ENCODE measurements around the gene STAB2.

STAB2 gene

DNA sequence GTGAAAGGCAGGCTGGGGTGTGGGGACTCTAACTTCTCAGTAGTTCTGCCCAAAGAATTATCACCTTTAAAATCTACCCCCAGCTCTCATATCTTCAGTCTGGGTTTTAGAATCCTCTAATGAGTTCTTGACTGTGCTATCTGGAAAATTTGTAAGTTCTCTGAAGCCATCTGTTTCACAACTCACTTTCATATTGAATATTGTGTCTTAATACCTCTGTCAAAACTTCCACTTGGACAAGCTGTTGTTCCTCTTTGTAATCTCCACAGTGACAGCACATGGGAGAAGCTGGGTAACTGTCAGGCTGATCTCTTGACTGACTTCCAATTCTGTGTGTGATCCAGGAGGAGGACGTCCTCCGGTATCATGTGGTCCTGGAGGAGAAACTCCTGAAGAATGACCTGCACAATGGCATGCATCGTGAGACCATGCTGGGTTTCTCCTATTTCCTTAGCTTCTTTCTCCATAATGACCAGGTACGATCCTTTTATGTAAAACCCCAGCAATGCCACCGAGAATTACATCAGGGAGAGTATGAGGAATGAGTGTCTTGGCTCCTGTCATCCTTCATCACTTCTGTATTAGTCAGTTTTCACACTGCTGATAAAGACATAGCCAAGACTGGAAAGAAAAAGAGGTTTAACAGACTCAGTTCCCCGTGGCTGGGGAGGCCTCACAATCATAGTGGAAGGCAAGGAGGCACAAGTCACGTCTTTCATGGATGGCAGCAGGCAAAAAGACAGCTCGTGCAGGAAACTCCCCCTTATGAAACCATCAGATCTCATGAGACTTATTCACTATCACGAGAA lies 111.9 kb downstream of the STAB2 start:
- DNase-seq = no peak

GRCh38 chr12:103705098-103705497 lies 118.0 kb downstream of the STAB2 start:
- DNase-seq = no peak

GRCh38 chr12:103705927-103706326 lies 118.9 kb downstream of the STAB2 start:
- DNase-seq = no peak

DNA sequence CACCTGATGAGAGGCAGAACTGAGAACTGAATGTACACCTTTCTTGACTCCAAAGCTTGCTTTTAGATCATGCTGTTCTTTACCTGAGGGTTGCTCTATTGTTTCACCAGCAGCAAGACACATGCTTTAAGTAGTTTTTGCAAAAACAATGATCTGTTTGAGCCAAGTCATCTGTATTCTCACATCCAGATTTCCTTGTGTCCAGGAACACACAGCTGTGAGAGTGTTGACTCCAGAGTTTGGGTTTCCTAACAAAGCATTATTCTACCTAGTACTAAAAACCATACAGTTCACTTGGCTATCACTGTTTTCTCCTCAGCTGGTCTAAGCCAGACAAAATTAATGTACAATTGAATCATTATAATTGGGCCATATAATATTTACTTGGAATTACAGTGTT lies 120.4 kb downstream of the STAB2 start:
- no peak for DNase-seq

DNA sequence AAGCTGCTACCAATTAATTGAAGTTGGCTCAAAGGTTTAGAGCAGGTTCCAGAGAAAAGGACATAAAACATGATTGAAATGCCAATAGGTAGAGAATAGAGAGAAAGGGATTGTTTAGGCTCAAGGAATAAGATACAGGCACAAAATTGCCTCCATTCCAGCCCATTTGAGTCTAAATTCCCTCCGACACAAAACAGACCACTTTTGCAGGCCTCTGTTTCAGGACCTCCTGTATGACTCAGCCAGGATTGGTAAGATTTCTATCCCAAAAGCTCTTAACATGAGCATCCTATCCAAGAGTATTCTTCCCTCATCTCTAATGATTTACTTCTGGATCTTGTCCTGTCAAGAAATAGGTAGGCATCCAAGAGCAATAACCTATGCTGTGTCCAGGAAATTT lies 123.5 kb downstream of the STAB2 start:
- DNase-seq = no peak

GRCh38 chr12:103712216-103712615 lies 125.1 kb downstream of the STAB2 start:
- no peak for DNase-seq

GRCh38 chr12:103715494-103715893 lies 128.4 kb downstream of the STAB2 start:
- DNase-seq = no peak

DNA sequence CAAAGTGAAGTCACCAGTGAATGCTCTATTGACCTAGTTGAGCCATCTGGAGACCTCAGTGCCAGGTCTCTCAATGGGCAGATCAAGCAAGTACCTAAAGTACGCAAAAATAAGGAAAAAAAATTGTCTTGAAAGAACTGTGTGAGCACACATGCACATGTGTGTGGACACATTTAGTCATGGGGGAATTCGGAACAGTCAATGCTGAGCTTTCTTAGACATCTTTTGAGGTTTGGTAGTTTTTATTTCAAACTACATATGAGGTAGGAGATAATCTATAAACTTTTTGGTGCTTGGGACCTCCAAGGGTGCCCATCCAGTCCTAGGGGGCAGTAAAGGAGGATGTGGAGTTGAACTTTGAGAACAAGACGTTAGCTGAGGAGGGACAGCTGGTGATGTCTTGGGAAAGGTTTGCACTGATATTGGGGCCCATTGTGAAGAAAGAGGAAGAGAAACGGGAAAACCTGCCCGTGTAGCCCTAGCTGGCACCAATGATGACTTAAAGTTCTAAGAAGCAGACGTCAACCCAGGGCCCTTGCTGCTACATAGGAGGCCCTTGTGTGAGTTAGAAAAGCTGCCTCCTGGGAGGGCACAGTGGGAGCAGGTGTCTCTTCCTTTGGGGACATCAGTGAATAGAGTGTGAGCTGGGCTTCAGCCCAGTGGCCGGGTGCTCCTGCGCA lies 129.6 kb downstream of the STAB2 start:
- no peak for DNase-seq

DNA sequence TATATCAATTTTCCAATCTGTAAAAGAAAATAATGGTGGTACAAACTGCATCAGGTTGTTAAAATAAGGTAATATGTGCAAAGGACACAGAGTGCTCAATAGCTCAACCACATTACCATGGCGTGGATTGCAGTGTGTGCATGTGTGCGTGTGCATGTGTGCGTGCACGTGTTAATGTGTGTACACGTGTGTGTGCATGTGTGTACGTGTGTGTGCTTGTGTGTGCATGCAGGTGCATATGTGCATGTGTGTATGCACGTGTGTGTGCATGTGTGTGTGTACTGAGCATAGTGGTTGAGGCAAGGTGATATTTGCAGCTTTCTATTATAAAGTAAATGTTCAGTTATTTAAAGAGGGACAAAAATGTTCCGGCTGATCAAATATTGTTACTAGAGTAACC lies 138.3 kb downstream of the STAB2 start:
- DNase-seq = no peak

DNA sequence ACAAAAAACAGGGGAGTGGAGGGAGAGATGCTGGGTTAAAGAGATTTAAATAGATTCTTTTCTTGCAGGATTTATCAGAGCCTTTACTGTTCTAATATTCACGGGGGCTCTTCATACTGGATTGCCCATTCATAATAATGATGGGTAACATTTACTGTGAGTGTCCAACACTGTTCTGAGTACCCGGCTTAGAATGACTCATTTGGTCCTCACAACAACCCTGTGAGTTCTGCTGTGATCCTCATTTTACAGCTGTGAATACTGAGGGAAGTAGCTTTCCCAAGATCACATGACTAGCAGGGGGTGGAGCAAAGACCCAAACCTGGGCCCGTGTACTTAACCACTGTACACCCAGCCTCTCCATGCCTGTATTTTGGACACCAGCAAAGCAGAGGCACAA lies 140.6 kb downstream of the STAB2 start:
- no peak for DNase-seq

GRCh38 chr12:103728323-103728722 lies 141.2 kb downstream of the STAB2 start:
- no peak for DNase-seq

- no peak for DNase-seq
These were observed 142.4 kb downstream of the STAB2 start for GRCh38 chr12:103729499-103729898.

GRCh38 chr12:103731539-103731938 lies 144.5 kb downstream of the STAB2 start:
- no peak for DNase-seq

DNA sequence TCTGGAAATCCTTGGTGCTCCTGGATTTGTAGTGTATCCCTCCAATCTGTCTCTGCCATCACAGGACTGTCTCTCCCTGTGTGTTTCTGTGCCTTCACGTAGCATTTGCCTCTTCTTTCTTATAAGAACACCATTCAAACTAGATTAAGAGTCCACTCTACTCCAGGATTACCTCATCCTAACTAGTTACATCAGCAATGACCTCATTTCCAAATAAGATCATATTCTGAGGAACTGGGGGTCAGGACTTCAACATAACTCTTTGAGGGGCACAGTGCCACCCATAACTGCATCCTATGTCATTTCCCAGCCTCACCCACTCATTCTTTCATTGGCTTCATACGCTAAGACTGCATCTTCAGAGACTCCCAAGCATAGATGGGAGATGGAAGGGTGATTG lies 147.8 kb downstream of the STAB2 start:
- no peak for DNase-seq

DNA sequence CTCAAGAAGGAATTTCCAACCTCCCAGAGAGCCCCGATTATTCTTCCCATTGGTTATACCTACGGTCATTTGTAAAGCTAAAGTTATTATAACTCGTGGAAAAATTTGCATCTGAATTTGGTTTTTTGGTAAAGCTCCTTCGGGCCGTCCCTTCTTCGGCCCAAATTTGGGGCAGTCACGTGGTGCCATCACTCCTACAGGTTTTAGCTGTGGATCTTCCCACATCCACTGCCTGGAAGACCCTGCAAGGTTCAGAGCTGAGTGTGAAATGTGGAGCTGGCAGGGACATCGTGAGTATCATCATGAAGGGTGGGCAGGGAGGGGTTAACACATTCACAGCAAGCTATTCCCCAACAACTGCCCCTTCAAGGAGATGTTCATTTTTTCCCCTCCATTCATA lies 148.2 kb downstream of the STAB2 start:
- no peak for DNase-seq

- no peak for DNase-seq
These were observed 149.5 kb downstream of the STAB2 start for GRCh38 chr12:103736572-103736971.

DNA sequence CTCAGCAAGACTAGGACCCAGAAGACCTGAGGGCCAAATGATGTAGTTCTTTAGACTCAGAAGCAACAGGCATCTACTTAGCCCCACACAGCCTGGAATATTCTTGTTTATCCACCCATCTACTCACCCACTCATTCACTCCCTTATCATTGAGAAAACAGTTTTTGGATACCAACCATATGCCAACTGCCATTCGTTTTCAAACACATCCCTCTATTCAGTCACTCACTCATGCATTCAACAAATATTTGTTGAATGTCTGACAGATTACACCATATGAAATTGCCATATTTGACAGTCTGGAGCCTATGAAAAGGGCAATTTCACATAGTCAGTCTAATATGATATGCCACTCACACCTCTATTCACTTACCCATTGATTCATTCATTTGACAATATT lies 150.8 kb downstream of the STAB2 start:
- no peak for DNase-seq

DNA sequence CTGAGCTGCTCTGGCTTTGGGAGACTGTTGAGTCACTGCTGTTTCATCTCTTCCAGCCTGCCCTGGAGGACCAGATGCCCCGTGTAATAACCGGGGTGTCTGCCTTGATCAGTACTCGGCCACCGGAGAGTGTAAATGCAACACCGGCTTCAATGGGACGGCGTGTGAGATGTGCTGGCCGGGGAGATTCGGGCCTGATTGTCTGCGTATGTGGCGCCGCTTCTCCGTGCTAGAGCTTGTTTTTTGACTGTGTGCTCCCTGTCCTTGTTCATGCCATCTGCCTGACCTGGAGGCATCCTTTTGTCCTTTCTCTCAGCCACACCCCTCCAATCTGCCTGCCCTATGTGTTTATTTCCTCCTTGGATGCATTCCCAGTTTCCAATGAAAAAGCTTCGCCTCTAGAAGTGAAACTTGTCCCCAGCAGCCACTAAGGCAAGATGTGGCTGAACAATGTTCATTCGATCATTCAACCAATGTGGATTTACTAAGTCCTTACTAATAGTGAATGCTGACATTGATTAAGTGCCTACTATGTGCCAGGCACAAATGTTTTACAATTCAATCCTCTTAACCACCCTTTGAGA lies 155.4 kb downstream of the STAB2 start:
- no peak for DNase-seq

DNA sequence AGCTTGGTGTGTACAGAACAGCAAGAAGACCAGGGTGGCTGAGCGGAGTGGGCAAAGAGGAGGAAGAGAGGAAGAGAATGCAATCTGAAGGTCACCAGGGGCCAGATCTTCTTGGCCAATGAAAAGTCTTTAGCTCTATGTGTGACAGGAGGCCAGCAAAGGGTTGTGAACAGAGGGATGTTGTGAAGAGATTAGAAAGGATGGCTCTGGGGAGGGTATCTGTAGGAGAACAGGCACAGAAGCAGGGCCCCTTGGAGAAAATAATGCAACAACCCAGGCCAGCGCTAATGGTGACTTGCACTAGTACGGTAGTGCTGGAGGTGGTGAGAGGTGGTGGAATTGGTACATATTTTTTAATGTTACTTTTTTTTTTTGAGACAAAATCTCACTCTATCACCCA lies 156.7 kb downstream of the STAB2 start:
- no peak for DNase-seq

DNA sequence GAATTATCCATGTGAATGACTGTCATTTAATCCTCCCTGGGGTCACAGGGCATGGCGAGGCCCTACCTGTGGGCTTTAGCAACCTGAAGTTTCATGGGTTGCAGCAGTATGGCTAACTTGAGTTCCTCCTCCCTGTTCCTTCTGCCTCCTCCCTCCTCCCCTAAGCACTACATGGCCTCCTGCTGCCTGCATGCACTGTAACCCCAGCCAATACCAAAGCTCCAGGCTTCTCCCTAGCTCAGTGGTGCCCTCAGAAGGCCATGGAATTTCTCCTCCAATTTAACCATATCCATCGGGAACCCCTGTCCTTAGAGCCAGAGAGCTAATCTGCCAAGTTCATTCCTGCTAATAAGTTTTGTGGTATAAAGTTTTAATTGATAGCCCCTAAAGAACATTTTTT lies 158.9 kb downstream of the STAB2 start:
- DNase-seq = no peak

DNA sequence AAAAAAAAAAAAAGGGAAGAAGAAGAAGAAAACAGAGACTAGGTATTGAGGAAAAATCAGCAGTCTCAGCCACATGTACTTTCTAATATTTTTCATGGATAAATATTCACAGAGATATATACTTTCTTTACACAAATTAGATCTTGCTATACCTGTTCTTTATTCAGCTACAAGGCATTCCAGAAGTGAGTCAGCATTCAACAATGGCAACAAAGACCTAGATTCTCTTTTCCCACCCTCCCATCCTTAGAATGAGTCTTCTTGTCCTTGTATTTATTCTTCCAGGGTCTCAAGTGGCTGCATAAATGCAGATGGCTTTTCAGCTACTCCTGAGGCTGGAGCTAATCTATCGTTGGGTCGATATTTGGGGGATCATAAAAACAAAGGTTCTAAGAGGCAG lies 160.9 kb downstream of the STAB2 start:
- DNase-seq = no peak

DNA sequence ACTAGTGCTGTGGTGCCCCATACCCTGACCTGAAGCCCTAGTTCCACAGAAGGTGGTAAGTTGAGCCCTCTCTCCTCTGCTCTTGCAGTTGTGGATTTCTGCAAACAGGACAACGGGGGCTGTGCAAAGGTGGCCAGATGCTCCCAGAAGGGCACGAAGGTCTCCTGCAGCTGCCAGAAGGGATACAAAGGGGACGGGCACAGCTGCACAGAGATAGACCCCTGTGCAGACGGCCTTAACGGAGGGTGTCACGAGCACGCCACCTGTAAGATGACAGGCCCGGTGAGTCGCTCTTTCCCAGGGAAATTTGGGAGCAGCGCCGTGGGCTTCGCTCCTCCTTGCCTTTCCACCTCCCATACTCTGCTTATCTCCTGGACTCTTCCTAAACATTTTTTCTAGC lies 161.8 kb downstream of the STAB2 start:
- no peak for DNase-seq

- DNase-seq = no peak
These were observed 164.1 kb downstream of the STAB2 start for GRCh38 chr12:103751171-103751570.

DNA sequence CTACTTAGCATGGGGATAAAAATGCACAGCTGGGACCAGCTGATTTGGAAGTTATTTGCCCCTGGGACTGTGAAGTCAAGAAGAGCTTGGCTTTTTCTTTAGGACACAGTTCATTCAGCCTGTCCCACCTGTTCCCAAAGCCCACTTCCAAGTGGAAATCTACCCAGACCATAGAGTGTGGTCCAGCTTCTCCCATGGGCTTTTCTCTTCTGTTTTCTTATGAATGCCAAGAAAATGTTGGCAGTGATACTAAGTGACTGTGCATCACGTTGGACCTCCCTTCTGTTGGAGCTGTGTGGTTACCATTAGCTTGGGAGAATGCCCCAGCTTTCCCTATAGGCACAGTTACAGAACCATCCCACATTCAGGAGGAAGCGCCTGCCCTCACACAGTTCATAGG lies 164.5 kb downstream of the STAB2 start:
- DNase-seq = no peak
